ENCODE measurements around the gene PEX10.
A peak's percentile ranks its signal among the peaks of the same experiment; 100 is the strongest.
"Not testable (repeated sequence)": the region's sequence is repeated elsewhere in the genome, so short reads cannot be mapped to it uniquely, and the experiment has no call there.

Gene PEX10

DNA sequence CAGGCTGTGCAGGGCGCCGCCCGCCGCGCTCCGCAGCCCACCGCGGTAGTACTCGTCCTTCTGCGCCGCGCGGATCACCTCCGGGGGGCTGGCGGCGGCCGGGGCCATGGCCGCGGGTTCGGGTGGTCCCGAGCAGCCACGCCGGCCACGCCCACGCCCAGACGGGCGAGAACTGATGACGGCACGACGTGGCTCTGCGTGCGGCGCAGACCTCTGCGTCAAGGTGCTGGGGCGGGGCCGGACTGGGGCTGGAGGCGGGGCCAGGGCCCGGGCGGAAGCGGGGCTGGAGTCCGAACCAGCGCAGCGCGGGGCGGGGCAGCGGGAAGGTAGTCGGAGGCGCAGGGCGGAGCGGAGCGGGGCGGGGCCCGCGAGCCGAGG, at the start of gene PEX10:
Gene PEX10, minus strand, starts transcription at position 170 of the 378 bp plus-strand sequence. Its CDS starts 62 bp downstream, at position 108.
- DNase-seq, result peak; percentile 99

DNA sequence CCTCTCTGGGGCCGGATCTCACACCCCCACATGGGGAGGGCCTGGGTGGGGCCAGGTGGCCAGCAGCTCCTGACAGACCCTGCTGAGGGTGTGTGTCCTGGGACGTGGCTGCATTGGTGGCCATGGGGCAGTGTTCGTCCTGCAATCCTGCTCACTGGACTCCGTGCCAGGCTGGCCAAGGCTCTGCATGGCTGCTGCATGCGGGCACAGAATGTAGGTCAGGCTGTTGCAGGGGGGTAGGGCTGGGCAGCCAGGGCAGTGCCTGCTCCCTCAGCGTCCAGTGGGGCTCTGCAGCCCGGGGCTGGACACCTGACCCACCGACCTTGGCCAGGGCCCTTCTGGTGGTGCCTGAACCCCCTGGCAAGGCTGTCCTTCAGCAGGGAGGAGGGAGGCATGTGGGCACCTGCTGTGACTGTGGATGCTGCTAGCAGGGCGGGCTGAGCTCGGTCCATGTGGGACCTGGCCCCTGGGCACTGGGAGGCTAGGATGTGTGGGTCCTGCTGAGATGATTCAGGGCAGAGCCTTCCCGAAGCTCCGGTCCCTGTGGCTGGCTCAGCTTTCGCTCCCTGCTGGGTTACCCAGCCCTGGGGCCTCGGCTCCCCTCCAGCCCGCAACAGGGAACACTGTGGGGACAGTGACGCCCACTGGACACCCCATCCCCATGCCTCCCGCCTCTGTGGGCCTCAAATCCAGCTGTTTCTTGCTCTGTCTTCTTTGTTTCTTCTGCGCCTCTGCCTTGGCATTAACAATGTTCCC, 48.8 kb upstream of the PEX10 start:
- no peak for DNase-seq

DNA sequence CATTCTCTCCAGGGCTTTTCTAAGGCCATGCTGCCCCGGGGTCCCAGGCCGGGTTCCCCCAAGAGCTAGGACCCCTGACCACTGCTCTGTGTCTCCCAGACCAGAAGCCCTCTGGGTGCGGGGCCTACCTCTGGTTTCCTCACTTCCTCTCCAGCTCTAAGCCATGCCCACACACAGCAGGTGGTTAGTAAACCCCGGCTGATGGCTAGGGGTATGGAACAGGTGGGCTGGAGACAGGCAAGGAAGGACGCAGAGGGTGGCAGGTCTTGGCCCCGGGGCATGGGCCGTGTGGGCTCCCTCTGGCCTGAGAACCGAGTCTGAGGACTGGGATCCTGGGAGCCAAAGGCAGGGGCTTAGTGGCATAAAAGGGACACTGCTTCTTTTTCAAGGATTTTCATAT, 47.8 kb upstream of the PEX10 start:
- DNase-seq, result no peak

DNA sequence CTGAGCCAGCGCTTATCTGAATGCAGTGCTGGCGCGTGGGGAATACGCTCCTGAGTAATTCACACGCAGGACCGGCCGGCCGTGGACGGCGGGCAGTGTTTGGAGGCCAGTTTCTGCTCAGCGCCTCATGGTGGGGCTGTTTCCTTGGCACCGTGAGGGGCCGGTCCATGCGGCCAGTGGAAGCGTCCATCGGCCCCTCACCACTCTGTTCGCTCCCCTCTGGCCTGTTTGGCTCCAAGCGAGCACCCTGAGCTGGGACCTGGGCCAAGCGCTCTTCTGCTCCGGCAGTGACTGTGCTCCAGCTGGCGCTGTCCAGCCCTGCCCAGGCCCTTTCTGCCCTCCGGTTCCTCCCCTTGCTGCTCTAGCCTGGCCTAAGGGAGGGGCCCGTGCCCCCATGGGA, 47.4 kb upstream of the PEX10 start:
- DNase-seq, result no peak

DNA sequence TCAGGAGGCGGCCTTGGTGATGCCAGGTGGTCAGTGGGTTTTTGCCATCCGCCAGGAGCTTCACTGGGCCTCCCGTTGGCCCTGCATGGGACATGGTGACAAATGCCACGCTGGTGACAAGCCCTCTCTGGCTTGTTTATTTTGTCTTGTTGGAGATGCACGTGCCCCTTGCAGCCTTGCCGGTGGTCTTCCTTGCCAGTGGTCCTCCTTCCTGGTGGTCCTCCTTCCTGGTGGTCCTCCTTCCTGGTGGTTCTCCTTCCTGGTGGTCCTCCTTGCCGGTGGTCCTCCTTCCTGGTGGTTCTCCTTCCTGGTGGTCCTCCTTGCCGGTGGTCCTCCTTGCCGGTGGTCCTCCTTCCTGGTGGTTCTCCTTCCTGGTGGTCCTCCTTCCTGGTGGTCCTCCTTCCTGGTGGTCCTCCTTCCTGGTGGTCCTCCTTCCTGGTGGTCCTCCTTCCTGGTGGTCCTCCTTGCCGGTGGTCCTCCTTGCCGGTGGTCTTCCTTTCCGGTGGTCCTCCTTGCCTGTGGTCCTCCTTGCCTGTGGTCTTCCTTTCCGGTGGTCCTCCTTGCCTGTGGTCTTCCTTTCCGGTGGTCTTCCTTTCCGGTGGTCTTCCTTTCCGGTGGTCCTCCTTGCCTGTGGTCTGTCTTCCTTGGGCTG, 46.9 kb upstream of the PEX10 start:
- DNase-seq, result not testable (repeated sequence)

DNA sequence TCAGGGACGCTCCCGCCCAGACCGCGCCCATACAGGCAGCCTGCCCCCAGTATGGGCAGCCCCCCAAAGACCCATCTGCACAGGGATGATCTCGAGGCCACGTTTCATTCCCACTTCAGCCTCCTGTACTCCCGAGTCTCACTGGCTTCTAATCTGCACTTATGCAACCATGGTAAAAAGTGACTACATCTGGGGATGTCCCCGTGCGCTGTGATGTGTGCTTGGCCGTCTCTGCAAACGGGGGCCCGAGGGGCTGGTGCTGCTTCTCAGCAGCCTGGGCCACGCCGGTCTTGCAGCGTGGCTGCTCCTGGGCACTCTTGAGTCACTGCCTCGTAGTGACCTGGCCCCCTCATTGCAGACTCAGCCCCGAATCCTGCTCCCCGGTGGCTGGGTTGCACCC, 46.3 kb upstream of the PEX10 start:
- no peak for DNase-seq

DNA sequence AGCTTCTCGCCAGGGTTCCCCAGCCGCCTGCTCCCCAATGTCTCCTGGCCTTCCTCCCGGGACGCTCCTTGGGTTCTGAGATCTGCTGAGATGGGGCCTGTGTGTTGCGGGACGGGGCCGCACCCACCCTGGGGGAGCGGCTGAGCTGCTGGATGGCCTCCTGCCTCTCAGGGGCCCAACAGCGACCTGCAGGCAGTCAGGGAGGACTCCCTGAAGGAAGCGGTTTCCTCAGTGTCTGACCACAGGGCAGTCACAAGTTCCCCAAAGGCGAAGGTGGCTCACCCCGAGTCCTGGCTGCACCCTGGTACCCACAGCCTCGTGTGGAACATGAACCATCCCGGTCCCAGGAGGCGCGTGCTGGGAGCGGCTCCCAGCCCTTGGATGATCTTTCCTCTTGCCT, 45.1 kb upstream of the PEX10 start:
- DNase-seq, result no peak

DNA sequence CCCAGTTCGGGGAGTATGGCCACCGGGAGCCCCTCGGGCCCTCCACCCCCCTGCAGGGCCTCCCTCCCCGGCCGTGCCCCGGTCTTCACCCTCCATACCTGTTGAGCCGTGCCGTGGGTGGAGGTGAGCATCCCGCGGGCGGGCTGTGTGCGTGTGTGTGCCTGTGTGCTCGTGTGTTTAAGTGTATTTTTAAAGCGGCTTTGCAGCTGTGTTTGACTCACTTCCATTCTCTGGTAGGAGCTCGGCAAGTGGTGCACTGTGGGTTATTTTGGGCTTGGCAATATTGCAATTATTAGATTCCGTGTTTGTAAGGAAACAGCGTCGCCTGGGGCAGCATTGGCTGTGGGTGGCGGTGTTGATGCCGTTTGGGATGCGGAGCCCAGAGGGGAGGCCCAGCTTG, 43.4 kb upstream of the PEX10 start:
- DNase-seq, result no peak

DNA sequence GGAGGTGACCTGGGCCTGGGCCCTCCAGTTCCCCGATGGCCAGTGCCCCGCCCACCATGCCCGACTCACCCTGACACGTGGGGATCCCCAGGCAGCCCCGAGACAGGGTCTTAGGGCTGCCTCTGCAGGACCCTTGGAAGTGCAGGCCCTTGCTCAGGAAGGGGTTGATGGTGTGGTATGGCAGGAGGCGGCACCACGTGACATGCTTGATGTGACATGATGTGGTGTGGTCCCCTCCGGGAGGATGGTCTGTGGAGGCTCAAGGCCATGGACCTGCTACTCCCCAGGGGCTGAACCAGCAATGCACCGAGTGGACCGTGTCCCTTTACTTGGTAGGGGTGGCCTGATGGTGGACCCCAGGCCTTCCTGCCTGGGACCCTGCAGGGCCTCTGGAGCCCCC, 41.9 kb upstream of the PEX10 start:
- no peak for DNase-seq

DNA sequence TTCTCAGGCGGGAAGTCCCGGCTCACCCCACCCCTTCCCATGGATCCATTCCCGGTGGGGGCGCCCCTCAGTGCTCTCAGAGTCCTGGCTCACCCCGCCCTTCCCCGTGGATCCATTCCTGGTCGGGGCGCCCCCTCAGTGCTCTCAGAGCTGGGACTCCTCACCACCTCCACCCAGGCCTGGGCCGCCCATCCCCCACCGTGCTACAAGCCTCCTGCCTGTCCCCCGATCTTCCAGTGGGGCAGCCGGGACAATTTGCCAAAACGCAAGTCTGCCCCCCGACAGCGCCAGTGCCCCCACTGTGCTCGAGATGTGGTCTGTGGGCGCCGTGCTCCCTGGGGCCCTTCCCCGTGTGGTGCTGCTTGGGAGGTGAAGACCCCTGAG, 40.6 kb upstream of the PEX10 start:
- DNase-seq, result no peak

DNA sequence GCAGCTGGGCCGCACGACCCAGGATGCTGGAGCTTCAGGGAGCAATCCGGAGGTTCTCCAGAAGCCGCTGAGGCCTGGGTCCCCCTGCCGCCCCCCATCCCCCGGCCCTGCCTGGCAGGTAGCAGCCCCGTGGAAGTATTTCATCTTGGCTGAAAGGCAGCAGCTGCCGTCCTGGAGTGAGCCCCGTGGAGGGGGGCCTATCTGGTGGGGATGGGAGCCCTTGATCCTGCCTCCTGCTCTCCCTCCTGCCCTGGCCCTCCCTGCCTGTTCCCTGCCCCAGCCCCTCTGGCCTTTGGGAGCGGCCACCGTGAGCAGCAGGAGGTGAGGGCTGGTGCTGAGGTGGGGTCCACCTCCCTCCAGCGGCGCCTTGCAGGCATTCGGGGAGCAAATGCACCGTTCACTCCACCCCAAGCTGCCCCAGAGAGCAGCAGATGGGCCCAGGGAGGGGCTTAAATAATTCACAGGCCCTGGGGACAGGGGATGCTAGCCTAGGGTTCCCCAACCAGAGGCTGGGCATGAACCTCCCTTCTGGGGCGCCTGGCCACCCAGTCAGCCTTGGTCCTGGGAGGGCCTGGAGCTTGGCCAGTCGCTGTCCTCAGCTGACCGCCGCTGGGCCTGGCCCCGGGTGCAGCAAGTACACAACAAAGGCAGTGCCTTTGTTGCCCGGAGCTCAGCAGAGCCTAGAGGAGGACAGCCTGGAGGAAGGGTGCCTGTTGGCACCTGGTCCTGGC, 40.0 kb upstream of the PEX10 start:
- DNase-seq, result no peak

DNA sequence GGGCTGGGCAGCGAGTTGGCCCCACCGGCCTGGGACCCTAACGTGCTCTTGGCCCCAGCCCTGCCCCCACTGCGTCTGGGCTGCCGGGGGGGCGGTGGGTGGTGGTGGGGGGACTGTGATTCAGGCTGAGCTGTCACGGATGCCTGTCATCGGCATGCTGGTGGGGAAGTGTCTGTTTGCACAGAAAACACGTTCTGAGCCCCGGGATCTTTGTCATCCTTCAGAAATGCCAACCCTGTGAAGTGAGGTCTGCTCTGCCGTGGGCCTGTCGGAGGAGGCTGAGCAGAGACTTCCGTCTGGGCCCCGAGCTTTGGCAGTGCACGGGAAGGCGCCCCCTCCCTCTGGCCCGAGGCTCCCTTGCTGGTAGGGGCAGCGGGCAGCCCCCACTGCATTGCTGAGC, 39.4 kb upstream of the PEX10 start:
- DNase-seq, result no peak

DNA sequence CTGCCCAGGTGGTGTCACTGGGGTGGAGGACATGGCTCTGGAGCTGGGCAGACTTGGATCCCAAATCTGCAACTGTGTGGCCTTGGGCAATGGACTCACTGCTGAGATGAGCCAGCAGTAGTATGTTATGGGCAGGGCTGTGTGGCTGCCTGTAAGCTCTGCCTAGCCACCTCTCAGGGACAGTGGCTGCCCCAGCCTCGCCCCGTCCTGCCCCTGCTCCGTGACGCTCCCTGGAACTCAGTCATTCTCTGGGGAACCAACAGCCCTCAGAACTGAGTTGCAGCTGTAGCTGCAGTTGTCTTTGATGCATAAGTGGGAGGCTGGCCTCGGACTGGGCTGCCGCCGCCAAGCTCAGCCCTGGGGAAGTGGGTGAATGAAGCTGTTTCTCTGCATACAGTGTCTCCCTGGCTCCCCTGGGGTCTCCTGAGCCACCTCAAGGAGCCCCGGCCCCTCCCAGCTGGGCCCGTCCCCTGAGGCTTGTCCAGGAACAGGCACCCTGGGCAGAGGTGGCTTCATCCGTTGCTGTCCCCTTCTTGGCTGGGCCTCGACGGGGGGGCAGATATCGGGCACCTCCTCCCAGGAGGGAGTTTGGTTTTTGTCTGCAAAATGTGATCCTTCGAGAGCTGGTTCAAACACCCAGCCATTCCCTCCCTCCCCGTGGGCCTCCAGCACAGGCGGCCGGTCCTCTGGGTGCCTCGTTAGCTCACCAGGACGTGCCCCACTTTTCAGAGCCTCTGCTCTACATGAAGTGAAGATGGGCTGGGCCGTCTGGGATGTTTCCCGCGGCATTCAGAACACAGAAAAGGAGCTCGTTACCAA, 37.5 kb upstream of the PEX10 start:
- no peak for DNase-seq

DNA sequence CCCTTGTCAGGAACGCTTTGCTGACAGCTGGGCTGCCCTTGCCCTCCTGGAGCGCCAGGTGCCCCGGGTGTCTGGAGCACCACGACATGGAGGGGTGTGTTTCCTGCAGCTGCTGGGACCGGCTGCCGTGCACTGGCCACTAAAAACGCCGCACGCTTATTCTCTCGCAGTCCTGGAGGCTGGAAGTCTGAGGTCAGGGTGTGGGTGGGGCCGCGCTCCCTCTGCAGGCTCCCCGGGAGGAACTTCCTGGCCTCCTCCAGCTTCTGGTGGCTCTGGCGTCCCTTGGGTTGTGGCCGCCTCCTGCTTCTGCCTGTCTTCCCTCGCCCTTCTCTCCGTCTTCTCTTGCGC, 35.7 kb upstream of the PEX10 start:
- no peak for DNase-seq

DNA sequence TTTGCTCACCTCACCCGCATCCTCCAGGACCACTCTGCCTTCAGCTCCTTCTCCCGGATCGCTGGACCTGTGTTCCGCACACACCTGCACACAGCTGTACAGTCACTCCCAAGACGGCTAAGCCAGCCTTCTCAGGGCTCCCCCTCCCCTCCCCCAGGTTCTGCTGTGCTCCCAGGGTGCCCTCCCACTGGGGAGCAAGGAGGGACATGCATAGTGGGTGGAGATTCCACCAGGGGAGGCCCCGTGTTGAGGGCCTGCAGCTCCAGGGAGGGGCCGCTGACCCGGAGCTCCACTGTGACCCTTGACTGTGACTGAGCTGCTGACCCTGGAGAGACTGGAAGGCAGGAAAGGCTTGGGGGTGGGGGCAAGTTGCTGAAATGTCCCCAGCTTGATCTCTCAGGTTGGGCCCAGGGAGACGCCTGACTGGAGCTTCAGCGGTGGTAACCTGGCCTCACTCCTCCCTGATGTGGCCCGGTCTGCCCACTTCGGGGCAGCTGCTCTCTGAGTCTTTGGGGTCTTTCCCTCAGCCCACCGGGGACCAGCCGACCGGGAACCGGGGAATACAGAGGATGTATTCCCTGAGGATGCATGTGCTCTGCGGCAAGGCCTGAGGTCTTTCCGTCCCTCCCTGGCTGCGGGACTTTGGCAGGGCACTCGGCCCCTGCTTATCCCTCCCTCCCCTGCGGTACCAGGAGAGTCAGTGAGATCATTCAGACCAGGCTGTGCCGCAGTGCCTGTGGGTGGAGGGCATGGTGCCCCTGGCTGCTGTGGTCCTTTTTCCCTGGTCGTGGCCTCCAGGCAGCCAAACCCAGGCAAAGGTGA, 35.1 kb upstream of the PEX10 start:
- no peak for DNase-seq

DNA sequence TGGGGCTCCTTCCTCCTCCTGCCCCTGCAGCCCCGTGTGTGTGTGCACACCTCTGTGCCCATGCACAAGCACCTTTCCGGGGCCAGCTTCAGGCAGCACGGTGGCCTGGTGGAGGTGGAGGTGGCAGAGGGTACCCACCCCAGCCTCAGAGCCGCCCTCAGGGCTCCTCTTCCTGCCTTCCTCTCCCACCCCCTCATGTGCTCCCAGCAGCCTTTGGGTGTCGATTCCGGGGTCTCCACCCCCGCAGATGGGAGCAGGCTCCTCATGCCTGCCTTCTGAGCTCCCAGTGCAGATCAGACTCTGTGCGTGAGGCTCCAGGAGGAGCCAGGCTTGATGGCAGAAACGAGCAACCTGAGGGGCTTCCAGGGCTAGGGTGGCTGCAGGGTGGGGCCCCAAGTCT, 34.5 kb upstream of the PEX10 start:
- DNase-seq, result no peak

DNA sequence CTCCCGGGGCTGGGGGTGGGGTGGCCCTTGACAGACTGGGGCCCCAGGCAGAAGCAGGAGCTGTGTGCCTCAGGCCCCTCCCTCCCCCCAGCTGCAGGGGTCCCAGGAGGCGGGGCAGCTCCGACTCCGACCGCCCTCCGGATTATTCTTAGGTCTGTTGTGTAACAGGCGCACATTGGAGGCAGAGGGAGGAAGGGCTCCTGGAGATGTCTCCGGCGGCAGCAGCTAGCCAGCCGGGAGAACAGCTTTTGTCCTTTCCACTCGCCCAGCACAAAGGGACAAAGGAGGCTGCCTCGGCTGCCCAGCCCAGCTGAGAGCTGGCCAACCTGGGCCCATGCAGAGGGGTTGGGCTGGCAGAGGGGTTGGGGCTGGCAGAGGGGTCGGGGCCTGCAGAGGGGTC, 34.0 kb upstream of the PEX10 start:
- no peak for DNase-seq

DNA sequence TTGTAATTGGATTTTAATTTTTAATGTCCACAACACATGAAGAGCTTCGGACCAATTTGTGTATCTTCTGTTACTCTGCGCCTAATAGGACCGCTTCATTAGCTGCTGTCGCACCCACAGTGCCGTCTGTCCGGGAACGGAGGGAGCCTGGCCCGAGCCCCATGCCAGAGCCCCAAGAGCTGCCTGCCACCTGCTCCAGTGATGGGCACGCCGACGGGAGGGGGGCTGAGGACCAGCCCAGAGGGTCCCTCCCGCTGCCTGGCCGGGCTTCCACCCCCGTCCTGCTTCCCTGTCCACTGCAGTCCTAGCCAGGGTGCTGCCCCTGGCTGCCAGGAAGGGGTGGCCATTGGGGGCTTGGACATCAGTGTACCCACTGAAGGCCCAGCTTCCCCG, 33.5 kb upstream of the PEX10 start:
- DNase-seq, result no peak

DNA sequence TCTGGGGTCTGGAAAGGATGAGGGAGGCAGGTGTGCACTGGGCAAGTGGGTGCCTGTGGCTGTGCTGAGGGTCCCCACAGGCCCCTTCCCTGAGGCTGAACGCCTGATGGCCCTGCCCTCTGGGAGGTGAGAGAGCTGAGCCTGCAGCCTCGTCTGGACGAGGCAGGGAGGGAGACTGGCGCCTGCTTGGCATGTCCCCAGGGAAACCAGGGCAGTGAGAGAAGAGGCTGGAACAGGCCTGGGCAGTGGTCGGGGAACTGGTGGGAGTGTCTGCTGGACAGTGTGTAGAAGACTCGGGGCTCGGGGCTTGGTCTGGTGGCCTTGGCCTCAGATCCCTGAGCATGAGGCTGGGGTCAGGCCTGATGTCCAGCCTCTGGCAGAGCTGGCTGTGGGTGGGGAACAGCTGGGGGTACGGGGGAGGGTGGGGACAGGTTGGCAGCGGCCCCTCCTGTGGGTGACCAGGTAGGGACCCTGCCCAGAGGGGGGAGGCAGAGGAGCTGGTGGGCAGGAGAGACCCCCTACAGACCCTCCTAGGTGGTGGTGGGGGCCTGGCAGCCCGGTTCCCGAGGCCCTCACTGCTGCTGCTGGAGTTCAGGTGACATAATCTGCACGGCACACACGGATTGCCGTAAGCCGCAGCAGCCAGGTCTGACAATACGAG, 32.9 kb upstream of the PEX10 start:
- DNase-seq, result no peak

DNA sequence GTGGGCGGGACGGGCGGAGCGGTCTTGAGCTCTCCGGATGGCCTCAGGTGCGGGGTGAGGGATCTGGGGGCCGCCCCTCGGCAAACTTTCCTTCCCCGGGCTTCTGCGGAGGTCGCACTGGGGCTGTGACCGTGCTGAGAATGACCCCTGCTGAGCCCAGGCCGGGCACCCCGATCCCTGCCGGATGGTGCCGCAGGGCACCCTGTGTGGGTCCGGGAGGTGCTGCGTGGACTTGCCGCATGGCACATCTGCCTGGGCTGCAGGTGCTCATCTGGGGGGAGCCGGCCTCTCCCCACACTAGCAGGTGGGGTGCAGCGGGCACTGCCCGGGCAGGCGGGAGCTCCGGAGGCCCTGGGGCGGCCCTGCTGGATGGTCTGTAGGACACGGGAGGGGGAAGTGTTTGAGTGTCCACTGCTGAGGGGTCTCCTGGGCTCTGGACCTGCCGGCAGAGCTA, 31.8 kb upstream of the PEX10 start:
- DNase-seq, result no peak

DNA sequence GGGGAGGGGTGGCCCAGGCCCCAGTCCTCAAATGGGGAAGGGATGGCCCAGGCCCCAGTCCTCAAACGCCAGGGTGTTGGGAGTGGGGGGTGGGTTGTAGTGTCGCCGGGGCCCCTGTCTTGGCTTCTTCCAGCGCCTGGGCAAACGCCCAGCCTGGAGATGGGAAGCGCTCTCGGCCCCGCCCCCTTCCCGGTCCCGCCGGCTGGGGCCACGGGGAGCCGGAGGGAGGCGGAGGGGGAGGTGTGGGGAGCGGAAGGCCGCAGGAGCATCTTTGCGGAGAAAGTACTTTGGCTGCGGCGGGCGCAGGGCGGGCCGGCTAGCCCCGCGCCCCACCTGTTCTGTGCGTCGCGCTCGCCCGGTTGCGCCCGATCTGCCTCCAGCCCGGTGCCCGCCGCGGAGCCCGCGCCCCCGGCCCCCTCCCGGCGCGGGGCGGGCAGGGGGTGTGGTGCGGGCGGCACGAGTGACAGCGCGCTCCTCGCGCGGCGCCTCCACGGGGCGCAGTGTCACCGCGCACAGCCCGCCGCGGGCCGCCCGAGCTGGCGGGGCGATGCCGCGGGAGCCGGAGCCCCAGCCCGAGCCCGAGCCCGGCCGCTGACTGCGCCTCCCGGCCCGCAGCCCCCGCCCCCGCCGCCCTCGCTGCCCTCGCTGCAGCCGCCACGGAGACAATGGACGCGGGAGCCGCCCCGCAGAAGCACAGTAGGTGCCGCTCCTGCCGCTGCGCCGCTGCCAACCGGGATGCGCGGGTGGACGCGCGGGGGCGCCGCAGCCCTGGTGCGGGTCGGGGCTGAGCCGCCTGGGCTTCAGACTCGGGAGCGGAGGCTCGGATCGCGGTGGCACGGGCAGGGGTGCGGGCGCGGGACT, 31.1 kb upstream of the PEX10 start:
- no peak for DNase-seq

Data from activated CD4-positive, alpha-beta T cell treated with anti-CD3 and anti-CD28 coated beads for 4 hours (primary cell).